Esophagus squamous epithelium (tissue), 4 donors: ENCODE results near the gene CLSTN2.

Experiments
- POLR2A ChIP-seq, 4 donors: fragments of 450-650 bp; IDR thresholded peaks; one replicate each; pipeline ENCODE4 v1.6.1; 2017; ENCODE audit warnings: antibody characterized with exemption in 4 of 4, mild to moderate bottlenecking in 4 of 4, moderate library complexity in 3 of 4
- TF ChIP-seq, protein P1 (sequence below), 6 experiments: fragments of 450-650 bp in 4 of 6; fragments of 200-600 bp in 2 of 6; sonication (generic) in 2 of 6; IDR thresholded peaks; one replicate each; pipeline ENCODE4 v1.5.1; 2016 to 2019; ENCODE audit warnings: antibody characterized with exemption in 6 of 6, mild to moderate bottlenecking in 4 of 6, moderate library complexity in 4 of 6

DNA sequence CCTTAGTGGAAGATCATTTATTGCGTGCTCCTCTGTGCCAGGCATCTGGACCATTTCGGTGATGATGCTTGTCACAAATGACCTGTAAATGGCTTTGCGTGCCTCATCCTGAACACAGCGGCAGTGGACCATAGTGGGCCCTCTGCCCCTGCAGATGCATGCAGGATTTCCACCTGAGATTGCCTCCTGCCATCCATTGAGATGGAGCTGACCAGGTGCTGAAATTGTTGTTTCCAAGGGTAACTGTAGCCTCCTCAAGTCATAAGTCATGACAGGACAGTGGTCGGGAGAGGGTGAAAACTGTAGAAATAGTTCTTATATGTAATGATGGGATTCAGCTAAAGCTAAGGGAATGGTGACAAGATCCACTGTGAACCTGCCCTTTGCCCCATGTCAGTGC is 35.5 kb downstream of the CLSTN2 start:
- TF ChIP-seq, protein P1, sequence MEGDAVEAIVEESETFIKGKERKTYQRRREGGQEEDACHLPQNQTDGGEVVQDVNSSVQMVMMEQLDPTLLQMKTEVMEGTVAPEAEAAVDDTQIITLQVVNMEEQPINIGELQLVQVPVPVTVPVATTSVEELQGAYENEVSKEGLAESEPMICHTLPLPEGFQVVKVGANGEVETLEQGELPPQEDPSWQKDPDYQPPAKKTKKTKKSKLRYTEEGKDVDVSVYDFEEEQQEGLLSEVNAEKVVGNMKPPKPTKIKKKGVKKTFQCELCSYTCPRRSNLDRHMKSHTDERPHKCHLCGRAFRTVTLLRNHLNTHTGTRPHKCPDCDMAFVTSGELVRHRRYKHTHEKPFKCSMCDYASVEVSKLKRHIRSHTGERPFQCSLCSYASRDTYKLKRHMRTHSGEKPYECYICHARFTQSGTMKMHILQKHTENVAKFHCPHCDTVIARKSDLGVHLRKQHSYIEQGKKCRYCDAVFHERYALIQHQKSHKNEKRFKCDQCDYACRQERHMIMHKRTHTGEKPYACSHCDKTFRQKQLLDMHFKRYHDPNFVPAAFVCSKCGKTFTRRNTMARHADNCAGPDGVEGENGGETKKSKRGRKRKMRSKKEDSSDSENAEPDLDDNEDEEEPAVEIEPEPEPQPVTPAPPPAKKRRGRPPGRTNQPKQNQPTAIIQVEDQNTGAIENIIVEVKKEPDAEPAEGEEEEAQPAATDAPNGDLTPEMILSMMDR (IDR thresholded peaks at IDR 0.05): no peak
- no peak for TF ChIP-seq POLR2A (IDR thresholded peaks at IDR 0.05)
